ENCODE data around the gene AP1G1. TPM values are rescaled to one million over a fixed set of nuclear protein-coding genes. Genes with fewer than 3 reads are reported as not detected.

The AP1G1 gene
- total and polyA plus RNA-seq, 2 of the 8 experiments (the other 6 are each of a cell fraction or from before 2014, with no cell fraction given), result 43.9 to 68.4 TPM

GRCh38 chr16:71723537-71724319, 84.9 kb downstream of the AP1G1 start (continued):
- TF ChIP-seq RNF2 (IDR thresholded peaks at IDR 0.05; ENCODE audit: borderline replicate concordance, low read depth, low read length, missing control alignments, poor library complexity, severe bottlenecking) (no peak), JUN (IDR thresholded peaks at IDR 0.05; ENCODE audit: low read depth, low read length) (no peak), SUZ12 (IDR thresholded peaks at IDR 0.05; ENCODE audit: low read length) (no peak), FOSL1 (IDR thresholded peaks at IDR 0.05; ENCODE audit: insufficient read depth, low read depth, low read length) (no peak), SIRT6 (IDR thresholded peaks at IDR 0.05; ENCODE audit: low read length) (no peak), POLR2A (IDR thresholded peaks at IDR 0.05; ENCODE audit: control extremely low read depth in 1 of 2, low read depth in 2 of 2, low read length in 2 of 2) (no peak), JUND (IDR thresholded peaks at IDR 0.05; ENCODE audit: low read length) (no peak), TCF12 (IDR thresholded peaks at IDR 0.05; ENCODE audit: low read depth, low read length) (0 out of 2 replicates have a peak, but pooled peaks have one; percentile 7), CTBP2 (IDR thresholded peaks at IDR 0.05; ENCODE audit: borderline replicate concordance, insufficient read depth, insufficient read length, low read length) (no peak), CEBPB (IDR thresholded peaks at IDR 0.05; ENCODE audit: low read depth, low read length) (no peak), TAF7 (optimal IDR thresholded peaks at IDR 0.05; ENCODE audit: borderline replicate concordance, low read depth, low read length) (peak; percentile 69), EZH2 (IDR thresholded peaks at IDR 0.05; ENCODE audit: low read depth, low read length, severe bottlenecking) (no peak), BACH1 (IDR thresholded peaks at IDR 0.05; ENCODE audit: low read length) (no peak), RXRA (IDR thresholded peaks at IDR 0.05; ENCODE audit: insufficient read depth, low read depth, low read length) (no peak), MAX (IDR thresholded peaks at IDR 0.05) (peak; percentile 78), PHF8 (conservative IDR thresholded peaks at IDR 0.05; ENCODE audit: low read depth, low read length) (peak; percentile 60; the same call in 1 of the 2 replicates), SAP30 (IDR thresholded peaks at IDR 0.05; ENCODE audit: insufficient read depth, insufficient replicate concordance, low read length) (peak; percentile 86), BCL11A (IDR thresholded peaks at IDR 0.05; ENCODE audit: low read depth in 2 of 2, low read length in 2 of 2) (no peak), SP1 (IDR thresholded peaks at IDR 0.05; ENCODE audit: low read depth, low read length) (no peak)
- TF ChIP-seq, protein P1, sequence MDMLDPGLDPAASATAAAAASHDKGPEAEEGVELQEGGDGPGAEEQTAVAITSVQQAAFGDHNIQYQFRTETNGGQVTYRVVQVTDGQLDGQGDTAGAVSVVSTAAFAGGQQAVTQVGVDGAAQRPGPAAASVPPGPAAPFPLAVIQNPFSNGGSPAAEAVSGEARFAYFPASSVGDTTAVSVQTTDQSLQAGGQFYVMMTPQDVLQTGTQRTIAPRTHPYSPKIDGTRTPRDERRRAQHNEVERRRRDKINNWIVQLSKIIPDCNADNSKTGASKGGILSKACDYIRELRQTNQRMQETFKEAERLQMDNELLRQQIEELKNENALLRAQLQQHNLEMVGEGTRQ (IDR thresholded peaks at IDR 0.05; ENCODE audit: low read length), result no peak
- TF ChIP-seq, protein P2, sequence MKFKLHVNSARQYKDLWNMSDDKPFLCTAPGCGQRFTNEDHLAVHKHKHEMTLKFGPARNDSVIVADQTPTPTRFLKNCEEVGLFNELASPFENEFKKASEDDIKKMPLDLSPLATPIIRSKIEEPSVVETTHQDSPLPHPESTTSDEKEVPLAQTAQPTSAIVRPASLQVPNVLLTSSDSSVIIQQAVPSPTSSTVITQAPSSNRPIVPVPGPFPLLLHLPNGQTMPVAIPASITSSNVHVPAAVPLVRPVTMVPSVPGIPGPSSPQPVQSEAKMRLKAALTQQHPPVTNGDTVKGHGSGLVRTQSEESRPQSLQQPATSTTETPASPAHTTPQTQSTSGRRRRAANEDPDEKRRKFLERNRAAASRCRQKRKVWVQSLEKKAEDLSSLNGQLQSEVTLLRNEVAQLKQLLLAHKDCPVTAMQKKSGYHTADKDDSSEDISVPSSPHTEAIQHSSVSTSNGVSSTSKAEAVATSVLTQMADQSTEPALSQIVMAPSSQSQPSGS (IDR thresholded peaks at IDR 0.05; ENCODE audit: low read length), result no peak
